Amniotic stem cell (primary cell): ENCODE data around the gene SNRK.

ENCODE experiments used
- DNase-seq: peaks from one replicate; lab custom pipeline; 2025; lab: John Stamatoyannopoulos, UW

Gene SNRK

DNA sequence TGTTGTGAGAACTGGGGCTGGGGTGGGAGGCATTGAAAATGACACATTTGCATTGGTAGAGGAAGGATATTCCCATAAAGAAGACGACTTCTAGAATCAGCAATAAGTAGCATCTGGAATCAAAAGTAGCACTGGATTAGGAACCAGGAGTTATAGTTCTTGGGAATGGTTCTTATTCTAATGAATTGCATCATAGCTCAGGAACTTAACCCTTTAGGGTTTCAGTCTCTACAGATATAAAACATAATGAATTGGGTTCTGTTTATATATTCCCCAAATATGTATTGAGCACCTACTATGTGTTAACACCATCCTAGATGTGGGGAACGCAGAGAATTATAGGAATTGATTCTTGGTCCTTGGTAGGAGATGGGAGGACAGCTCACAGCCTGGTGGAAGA lies 16.3 kb upstream of the SNRK start:
- DNase-seq = no peak

GRCh38 chr3:43273416-43273815 lies 12.9 kb upstream of the SNRK start:
- DNase-seq = no peak

- DNase-seq = no peak
Measured at GRCh38 chr3:43279082-43279481, 7.3 kb upstream of the SNRK start.

DNA sequence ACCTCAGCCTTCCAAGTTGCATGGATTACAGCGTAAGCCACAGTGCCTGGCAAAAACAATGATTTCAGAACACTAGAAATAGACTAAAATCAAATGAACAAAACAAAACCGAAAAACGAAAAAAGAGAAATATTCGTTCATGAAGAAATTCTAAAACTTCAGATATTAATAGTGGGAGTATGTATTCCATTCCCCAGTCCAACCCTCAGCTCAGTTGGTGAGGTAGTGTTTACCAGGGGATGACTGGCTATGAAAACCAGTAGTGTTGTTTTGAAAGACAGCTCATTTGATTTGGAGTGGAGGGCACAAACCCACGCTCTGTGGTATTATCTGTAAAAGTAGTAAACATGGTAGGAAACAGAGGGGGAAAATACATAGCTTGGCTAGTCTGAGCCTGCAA lies 6.8 kb upstream of the SNRK start:
- no peak for DNase-seq

DNA sequence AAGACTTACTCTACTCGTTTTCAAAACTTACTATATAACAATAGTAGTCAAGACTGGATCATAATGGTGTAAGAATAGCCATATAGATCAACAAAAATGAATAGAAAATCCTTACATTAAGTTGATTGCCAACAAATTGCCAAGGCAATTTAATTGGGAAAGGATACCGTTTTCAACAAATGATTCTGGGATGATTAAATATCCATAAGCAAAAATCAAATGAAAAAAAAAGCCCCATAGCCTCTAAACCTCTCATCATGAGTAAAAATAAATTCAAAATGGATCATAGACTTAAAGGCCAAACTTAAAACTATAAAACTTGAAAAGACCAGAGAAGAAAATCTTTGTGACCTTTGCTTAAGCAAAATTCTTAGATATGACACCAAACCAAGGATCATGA lies 5.3 kb upstream of the SNRK start:
- DNase-seq = no peak

DNA sequence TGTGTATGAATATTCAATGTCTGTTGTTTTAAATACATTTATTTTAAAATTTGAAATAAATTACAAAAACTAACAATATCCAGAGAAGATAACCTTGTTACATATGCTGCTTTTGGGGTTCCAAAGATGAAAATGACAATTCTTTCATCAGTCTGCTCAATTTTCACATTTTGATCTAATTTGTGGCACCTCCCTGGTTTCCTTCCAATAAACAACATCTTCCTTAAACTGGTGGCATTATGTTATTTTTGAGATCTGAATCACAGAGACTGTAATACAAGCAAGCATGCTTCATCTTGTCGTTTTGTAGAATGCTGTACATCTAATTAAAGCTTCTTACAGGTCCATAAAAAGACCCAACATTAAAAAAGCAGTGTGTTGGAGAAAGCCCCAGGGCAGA lies 2.2 kb upstream of the SNRK start:
- DNase-seq = no peak

GRCh38 chr3:43285644-43286043 lies 696 bp upstream of the SNRK start:
- DNase-seq = no peak

GRCh38 chr3:43286841-43287499 lies 630 bp downstream of the SNRK start:
- no peak for DNase-seq

DNA sequence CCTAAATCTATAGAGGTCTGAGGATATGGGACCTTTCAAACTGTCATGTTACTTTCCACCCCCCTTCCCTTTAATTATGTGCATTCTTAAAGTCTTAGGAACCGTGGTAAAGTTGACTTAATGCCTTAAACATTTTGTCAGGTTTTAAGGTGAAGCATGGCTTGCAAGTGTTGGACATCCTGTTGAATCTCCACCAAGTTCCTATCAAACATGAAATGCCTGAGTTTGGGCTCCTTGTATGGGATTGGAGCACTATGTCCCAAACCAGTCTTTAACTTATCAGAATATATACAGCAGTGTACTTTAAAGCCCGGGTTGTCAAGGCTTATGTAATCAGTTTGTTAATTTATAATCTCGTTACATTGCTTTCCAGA lies 1.1 kb downstream of the SNRK start:
- no peak for DNase-seq

DNA sequence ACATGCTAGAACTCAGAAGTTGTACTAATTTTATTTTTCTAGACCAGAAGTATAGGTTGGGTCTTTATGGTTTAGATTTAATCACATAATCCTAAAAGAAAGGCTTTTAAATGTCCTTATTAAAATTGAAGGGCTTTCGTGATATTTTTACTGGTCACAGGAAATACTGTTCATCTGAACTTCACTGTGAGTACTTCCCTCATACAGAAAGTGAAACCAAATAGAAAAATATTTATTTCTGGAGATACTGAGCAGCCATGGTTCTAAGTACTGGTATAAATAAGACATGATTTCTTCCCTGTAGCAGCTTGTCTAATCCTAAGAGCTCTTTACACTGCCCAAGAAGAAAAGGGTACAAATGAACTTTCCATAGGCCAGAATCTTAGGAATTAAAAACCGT lies 2.0 kb downstream of the SNRK start:
- DNase-seq = no peak

DNA sequence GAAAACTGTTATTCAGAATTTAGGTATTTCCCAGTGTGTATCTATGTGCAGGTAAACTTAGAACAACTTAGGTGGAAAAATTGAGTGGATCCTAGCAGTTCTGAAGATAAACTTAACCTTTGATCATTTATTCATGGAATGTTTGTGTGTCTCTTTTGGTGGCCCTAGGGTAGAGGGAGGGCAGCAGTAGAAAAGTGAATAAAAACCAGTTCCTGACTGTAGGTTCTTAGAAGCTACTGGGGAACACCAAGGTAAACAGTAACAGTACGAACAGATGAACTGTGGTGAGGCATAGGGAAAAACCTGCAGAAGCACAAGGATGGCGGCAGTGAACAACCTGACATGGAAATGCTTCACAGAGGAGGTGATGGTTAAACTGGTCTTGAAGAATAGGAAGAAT lies 2.5 kb downstream of the SNRK start:
- DNase-seq = no peak

GRCh38 chr3:43289401-43289800 lies 3.1 kb downstream of the SNRK start:
- no peak for DNase-seq

DNA sequence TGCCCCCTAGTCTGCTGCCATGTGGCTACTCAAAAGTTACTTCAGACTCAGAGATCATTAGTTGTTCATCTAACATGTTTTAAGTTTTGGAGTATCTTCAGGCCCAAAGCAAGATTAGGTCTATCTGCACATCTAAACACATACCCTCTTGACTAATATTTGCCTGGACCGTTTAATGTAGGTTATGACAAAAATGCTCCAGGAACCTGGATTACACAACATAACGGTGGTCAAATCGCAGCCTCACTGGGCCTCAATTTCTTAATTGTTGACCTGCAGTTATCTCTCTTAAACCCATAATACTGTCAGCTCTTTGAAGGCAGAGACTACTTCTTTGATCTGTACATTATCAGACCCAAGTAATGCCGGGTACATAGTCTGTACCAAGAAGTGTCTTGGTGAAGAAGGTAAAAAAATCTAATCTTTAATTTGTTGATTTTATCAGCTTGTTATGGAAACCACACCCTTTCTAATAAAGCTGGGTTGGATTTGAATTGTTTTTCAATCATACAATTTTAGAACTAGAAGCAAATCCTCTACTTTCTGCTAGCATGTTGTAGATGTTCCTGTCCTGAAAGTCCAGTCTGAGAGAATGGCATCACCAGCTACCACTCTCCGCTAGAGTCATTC lies 3.6 kb downstream of the SNRK start:
- no peak for DNase-seq

GRCh38 chr3:43290956-43291355 lies 4.6 kb downstream of the SNRK start:
- DNase-seq = no peak

- DNase-seq = no peak
Measured at GRCh38 chr3:43291546-43291945, 5.2 kb downstream of the SNRK start.

- no peak for DNase-seq
Measured at GRCh38 chr3:43294975-43295374, 8.6 kb downstream of the SNRK start.

DNA sequence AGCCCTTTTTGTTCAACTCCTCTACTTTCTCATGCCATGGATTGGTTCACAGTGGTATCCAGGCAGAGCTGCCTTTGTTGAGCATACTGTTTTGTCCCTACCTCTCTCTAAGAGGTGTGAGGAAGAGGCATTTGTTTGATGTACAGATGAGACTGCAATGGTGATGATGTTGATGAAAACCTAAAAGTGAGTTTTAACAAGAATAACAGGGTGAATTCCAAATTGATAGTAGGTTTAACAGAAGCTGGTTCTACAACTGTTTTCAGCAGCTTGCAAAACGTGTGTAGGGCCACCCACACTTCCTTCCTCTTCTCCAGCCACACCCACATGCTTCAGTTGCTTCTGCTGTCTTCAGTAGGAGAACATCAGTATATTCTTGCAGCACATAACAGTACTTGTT lies 10.2 kb downstream of the SNRK start:
- DNase-seq = no peak

DNA sequence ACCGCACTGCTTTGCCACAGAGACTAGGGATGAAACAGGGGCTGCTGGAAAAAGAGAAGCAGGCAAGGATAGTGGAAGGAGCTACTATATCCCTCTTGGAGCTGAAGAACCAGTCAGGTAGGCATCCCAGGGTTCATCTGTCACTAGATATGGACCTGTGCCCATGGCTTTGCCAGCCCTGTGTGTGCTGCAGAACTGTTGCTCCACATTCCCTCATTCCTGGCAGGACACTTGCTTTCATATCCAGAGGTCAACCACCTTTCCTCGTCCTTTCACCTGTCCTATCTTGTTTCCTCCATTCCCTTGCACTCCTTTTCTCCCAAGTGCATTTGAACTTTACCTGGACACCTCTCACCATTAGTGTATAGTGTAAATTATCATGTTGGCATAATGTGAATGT lies 12.0 kb downstream of the SNRK start:
- DNase-seq = no peak

- no peak for DNase-seq
Measured at GRCh38 chr3:43298761-43299160, 12.4 kb downstream of the SNRK start.

- no peak for DNase-seq
Measured at GRCh38 chr3:43302116-43302880, 16.0 kb downstream of the SNRK start.

- no peak for DNase-seq
Measured at GRCh38 chr3:43304126-43304525, 17.8 kb downstream of the SNRK start.

DNA sequence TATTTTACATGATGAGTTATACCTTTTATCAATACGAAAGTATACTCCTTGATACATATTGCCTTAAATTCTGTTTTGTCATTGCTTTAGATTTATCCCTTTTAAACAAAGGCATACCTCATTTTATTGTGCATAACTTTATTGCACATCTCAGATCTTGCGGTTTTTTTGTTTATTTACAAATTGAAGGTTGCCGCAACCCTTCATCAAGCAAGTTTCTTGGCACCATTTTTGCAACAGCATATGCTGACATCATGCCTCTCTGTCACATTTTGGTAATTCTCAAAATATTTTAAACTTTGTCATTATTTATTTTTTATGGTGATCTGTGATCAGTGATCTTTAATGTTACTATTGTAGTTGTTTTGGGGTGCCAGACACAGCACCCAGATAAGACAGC lies 20.9 kb downstream of the SNRK start:
- DNase-seq = no peak

DNA sequence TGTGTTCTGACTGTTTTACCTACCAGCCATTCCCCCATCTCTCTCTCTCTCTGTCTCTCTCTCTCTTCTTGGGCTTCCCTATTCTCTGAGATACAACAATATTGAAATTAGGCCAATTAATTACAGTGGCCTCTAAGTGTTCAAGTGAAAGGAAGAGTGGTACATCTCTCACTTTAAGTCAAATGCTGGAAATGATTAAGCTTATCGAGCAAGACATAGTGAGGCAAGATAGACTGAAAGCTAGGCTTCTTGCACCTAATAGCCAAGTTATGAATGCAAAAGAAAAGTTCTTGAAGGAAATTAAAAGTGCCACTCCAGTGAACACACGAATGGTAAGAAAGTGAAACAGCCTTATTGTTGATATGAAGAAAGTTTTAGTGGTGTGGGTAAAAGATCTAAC lies 21.3 kb downstream of the SNRK start:
- no peak for DNase-seq
